Stimulated activated CD4-positive, alpha-beta T cell treated with anti-CD3 and anti-CD28 coated beads, Interleukin-15, amount 100 ng/mL, for 48 hours (primary cell): ENCODE data around the gene RDX.

Source experiments
- DNase-seq, 2 donors: peaks; one replicate each; pipeline ENCODE4 v3.0.0-alpha.2; 2020; ENCODE audit warnings: low read depth in 2 of 2

Gene RDX

DNA sequence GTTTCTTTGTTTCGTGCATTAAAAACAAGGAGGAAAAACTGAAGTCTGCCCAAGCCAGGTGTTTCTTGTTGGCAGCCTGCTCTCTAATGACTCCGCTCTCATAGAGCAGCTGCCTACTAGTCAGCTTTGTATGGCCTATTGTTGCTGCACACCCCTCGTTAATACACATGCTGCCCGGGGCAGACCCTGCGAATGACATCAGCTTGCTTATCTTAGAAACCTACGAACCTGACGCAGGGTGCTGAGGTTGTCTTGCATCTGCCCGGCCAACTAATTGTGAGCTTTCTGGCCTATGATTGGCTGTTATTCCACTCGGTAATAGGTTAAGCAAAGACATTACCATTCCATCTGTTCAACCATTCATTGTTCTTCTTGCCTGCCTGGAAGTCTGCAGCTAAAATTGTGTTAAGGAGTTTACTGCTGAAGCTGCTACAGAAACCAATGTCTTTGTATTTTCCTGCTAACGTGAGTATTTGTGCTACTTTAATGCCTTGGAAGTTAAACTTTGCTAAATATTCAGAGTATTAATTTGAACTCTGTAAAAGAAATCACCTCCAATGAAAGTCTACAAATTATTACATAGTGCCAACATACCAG, 165.7 kb downstream of the RDX start:
- no peak for DNase-seq

DNA sequence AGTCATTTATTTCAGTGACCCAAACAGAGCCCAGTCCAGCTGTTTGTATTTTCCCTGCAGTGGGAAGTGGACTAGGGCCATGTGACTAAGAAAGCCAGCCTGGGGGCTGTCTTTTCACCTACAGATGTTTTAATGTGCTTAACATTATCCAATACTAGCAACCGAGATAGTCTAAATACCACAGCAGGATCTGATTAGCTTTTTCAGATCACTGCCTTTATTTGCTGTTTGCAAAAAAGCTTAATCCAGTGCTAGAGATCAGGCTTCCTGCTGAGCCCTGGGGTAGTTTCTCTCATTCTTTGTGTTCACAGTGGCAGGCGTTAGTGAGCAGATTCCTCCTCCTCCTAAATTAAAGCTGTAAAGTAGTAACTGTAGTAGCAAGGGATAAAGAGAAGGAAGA, 168.3 kb downstream of the RDX start:
- no peak for DNase-seq

DNA sequence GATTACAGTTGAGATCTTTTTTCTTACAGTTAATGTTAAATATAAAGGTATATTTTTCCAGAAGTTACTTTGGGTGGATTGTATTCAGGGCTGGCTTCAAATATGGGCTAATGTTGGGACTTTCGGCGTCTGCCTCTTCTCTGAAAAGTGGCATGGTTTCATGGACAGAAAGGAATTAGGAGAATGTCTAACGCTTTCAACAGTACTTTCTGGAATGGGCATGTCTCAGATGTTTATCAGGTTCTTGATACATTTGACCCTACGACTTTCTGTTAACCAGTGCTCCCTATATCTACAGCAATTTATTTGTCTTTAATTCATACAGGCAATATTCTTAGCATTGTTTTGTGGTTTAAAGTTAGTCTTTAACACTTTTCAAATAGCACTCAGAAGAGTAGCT, 169.5 kb downstream of the RDX start:
- no peak for DNase-seq

DNA sequence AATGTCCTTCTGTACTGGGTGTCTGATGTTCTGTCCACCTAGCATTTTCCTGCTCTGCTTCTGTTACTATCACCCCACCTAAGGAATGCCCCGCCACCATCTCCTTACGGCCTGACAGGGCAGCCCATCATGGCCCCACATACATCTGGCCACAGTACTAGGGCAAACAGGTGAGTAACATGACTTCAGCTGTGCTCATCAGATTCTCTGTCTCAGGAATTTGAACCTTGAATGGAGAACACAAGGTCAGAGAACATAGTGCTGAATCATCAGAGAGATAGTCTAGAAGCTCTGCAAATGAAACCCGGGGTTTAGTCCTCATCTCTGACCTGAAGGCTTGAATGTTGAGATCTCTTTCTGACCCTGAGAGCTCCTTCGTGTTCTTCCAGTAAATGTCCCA, 170.8 kb downstream of the RDX start:
- DNase-seq = no peak
